Endothelial cell of umbilical vein (primary cell): Measurements from ENCODE around the gene BLZF1. TPM values are rescaled to one million over a fixed set of nuclear protein-coding genes. Genes with fewer than 3 reads are reported as not detected.

Source experiments
- BruUV-seq: library from RNA; stranded (reverse); fragments of 400-500 nt; replicated peaks from 2 replicates; lab custom pipeline; 2021; lab: Mats Ljungman, UMichigan
- CTCF ChIA-PET: fragments of 300-600, 350-600 bp; sonication (Branson Sonifier 250); formaldehyde crosslinking; loops from one replicate; lab custom pipeline; 2021; ENCODE audit warnings: antibody characterized with exemption, inconsistent platforms; lab: Charles Lee
- POLR2A ChIA-PET: fragments of 300-600, 350-600 bp; sonication (Branson Sonifier 250); formaldehyde crosslinking; loops from one replicate; lab custom pipeline; 2021; ENCODE audit warnings: antibody characterized with exemption, inconsistent platforms; lab: Charles Lee
- DNase-seq: peaks from one replicate; pipeline ENCODE4 v3.0.0-alpha.2; 2011; ENCODE audit warnings: low read depth, low spot score
- FAIRE-seq: peaks from 2 replicates; lab custom pipeline; 2011; peaks lifted over from hg19 to GRCh38; lab: Jason Lieb, UNC
- H2AFZ ChIP-seq: 2 replicates; pipeline ENCODE4 v1.6.0; 2012; ENCODE audit warnings: low read depth, low read length, control low read depth, inconsistent platforms
- H3K27ac ChIP-seq: 2 replicates; pipeline ENCODE4 v1.5.1; 2011; ENCODE audit warnings: low read depth, mild to moderate bottlenecking, control low read depth, low read length, moderate library complexity; ENCODE audit not compliant: insufficient read depth
- H3K27me3 ChIP-seq, 2 experiments: 2 replicates each; pipeline versions ENCODE4 v1.6.0 to v1.6.1; 2011; ENCODE audit warnings: low read length in 2 of 2, mixed read lengths in 1 of 2; ENCODE audit not compliant: control insufficient read depth in 2 of 2, insufficient read depth in 2 of 2
- H3K36me3 ChIP-seq, 2 experiments: 2 replicates in 1 of 2; 3 replicates in 1 of 2; pipeline ENCODE4 v1.5.1; 2011; ENCODE audit warnings: low read length in 2 of 2, mild to moderate bottlenecking in 1 of 2, moderate library complexity in 1 of 2; ENCODE audit not compliant: control insufficient read depth in 2 of 2, insufficient read depth in 2 of 2; ENCODE audit errors: extremely low read depth in 1 of 2
- H3K4me1 ChIP-seq: 3 replicates; pipeline ENCODE4 v1.5.1; 2011; ENCODE audit warnings: mild to moderate bottlenecking, low read length; ENCODE audit not compliant: control insufficient read depth, insufficient read depth; ENCODE audit errors: extremely low read depth
- H3K4me2 ChIP-seq: 2 replicates; pipeline ENCODE4 v1.6.1; 2011; ENCODE audit warnings: low read length, control low read depth, mixed read lengths; ENCODE audit not compliant: insufficient read depth
- H3K4me3 ChIP-seq, 3 experiments: fragments of 200-600 bp in 1 of 3; sonication (generic), shearing (Covaris generic) in 1 of 3; replicated peaks in 1 of 3; 2 replicates each; pipeline ENCODE4 v1.5.1; 2011 to 2016; ENCODE audit warnings: control low read depth in 3 of 3, low read length in 3 of 3, mild to moderate bottlenecking in 2 of 3, inconsistent platforms in 1 of 3, low read depth in 1 of 3, moderate library complexity in 1 of 3; ENCODE audit not compliant: insufficient read depth in 1 of 3
- H3K79me2 ChIP-seq: 2 replicates; pipeline ENCODE4 v1.6.0; 2012; ENCODE audit warnings: low read length, inconsistent platforms; ENCODE audit not compliant: control insufficient read depth, insufficient read depth
- H3K9ac ChIP-seq: replicated peaks from 2 replicates; pipeline ENCODE3; 2011; ENCODE audit warnings: low read length, control low read depth; ENCODE audit not compliant: insufficient read depth; ENCODE audit errors: extremely low read depth
- H3K9me1 ChIP-seq: replicated peaks from 3 replicates; pipeline ENCODE4 v1.6.0; 2011; ENCODE audit warnings: mild to moderate bottlenecking, low read length; ENCODE audit not compliant: control insufficient read depth, insufficient read depth; ENCODE audit errors: extremely low read depth
- H3K9me3 ChIP-seq: replicated peaks from 2 replicates; pipeline ENCODE4 v1.5.1; 2012; ENCODE audit warnings: low read length, inconsistent platforms; ENCODE audit not compliant: control insufficient read depth, insufficient read depth
- H4K20me1 ChIP-seq: replicated peaks from 2 replicates; pipeline ENCODE3; 2011; ENCODE audit warnings: mild to moderate bottlenecking, low read length; ENCODE audit not compliant: control insufficient read depth, insufficient read depth; ENCODE audit errors: extremely low read depth
- EZH2 ChIP-seq: IDR thresholded peaks from 2 replicates; pipeline ENCODE4 v1.6.1; 2012; ENCODE audit warnings: borderline replicate concordance, low read depth, mild to moderate bottlenecking, moderate library complexity, low read length, inconsistent platforms; ENCODE audit not compliant: severe bottlenecking
- FOS ChIP-seq: IDR thresholded peaks from 2 replicates; pipeline ENCODE4 v1.6.1; 2011; ENCODE audit warnings: mild to moderate bottlenecking, low read length, moderate library complexity, borderline replicate concordance; ENCODE audit not compliant: insufficient read depth
- GATA2 ChIP-seq: IDR thresholded peaks from 2 replicates; pipeline ENCODE4 v1.7.0; 2011; ENCODE audit warnings: low read depth, mild to moderate bottlenecking, moderate library complexity, mixed read lengths, low read length; ENCODE audit not compliant: insufficient read length, insufficient read depth
- JUN ChIP-seq: IDR thresholded peaks from 2 replicates; pipeline ENCODE4 v1.6.1; 2011; ENCODE audit warnings: borderline replicate concordance, low read depth; ENCODE audit not compliant: insufficient read length, insufficient read depth
- MYC ChIP-seq: IDR thresholded peaks from one replicate; pipeline ENCODE4 v1.6.1; 2011; ENCODE audit warnings: mild to moderate bottlenecking, low read depth, low read length
- POLR2A ChIP-seq: IDR thresholded peaks from 2 replicates; pipeline ENCODE4 v1.6.1; 2012; ENCODE audit warnings: low read depth, mild to moderate bottlenecking, control low read depth, low read length
- POLR2AphosphoS5 ChIP-seq: IDR thresholded peaks from 2 replicates; pipeline ENCODE4 v1.6.1; 2012; ENCODE audit warnings: low read depth, mild to moderate bottlenecking, control low read depth, low read length, moderate library complexity; ENCODE audit not compliant: insufficient read depth
- dilution Hi-C: fragments of 300-500 bp; cut with MboI; formaldehyde crosslinking; loops from one replicate; pipeline ENCODE4 v1.15.0; 2019; ENCODE audit warnings: low sequenced_read_pairs; ENCODE audit not compliant: extremely low pct_ligation_motif_present
- intact Hi-C: fragments of 100-400 bp; cut with micrococcal nuclease; formaldehyde crosslinking; loops from one replicate; pipeline ENCODE4 v1.10.0; 2022
- polyA plus RNA-seq, 4 experiments: library from polyadenylated mRNA; depleted of rRNA in 3 of 4; stranded (reverse) in 3 of 4; unstranded in 1 of 4; fragments of >200 nt; gene quantifications; 2 replicates each; pipeline versions ENCODE4 v1.2.1 to v1.2.3, GENCODE V29; 2011 to 2012; ENCODE audit warnings: missing spikeins in 1 of 4
- total RNA-seq: library from RNA; stranded (reverse); gene quantifications from 2 replicates; pipeline ENCODE4 v1.2.3, GENCODE V29; 2021
- TF ChIP-seq, protein P1 (sequence below): IDR thresholded peaks from 2 replicates; pipeline ENCODE4 v1.6.1; 2011; ENCODE audit not compliant: insufficient read depth, insufficient read length
- TF ChIP-seq, protein P2 (sequence below), 2 donors: IDR thresholded peaks; 1 replicate in 1 of 2; 2 replicates in 1 of 2; pipeline ENCODE4 v1.5.1; 2011; ENCODE audit warnings: low read length in 2 of 2, mild to moderate bottlenecking in 2 of 2, moderate library complexity in 2 of 2, control low read depth in 1 of 2, inconsistent platforms in 1 of 2, low read depth in 1 of 2; ENCODE audit not compliant: insufficient read depth in 1 of 2; ENCODE audit errors: extremely low read depth in 1 of 2

Gene BLZF1
- total and polyA plus RNA-seq, 2 donors (not counting 3 experiments of a cell fraction or from before 2014, with no cell fraction given), result 4.4 to 19.7 TPM

DNA sequence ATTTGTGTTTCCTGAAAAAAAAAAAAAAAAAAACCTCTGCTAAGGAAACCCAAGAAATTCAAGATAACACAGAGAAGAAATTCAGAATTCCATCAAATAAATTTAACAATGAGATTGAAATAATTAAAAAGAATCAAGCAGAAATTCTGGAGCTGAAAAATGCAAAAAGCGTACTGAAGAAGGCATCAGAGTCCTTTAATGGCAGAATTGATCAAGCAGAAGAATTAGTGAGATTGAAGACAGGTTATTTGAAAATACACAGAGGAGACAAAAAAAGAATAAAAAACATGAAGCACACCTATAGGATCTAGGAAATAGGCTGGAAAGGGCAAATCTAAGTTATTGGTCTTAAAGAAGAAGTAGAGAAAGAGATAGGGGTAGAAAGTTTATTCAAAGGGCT, 38.6 kb upstream of the BLZF1 start:
- Histone ChIP-seq H3K4me3 (no peak overlapping the region), H3K36me3 (no peaks in the 10 kb centered on the region), H3K27ac (no peak overlapping the region), H3K79me2 (peaks cover 7% of the 10 kb centered on the region), H3K9ac (no peak overlapping the region), H2AFZ (no peak overlapping the region), H4K20me1 (no peaks in the 10 kb centered on the region), H3K9me3 (no peaks in the 10 kb centered on the region), H3K4me2 (no peak overlapping the region), H3K27me3 (no peaks in the 10 kb centered on the region), H3K9me1 (no peaks in the 10 kb centered on the region), H3K4me1 (peaks cover 17% of the 10 kb centered on the region)
- DNase-seq (no peak), FAIRE-seq (no peak)
- no TSS peak for BruUV-seq
- intact Hi-C loops, result loop anchor here (5.0 kb wide), 1 partner anchor 222 kb away; the partner anchor contains the start of gene ATP1B1
- ChIA-PET POLR2A (no interaction called here), CTCF (interaction anchor here (0.8 kb wide), 1 partner anchor 31 kb away, joined by 3 read pairs; no protein-coding TSS in a partner anchor)
- dilution Hi-C loops, result no loop called here
- TF ChIP-seq JUN (no peak), POLR2AphosphoS5 (no peak), MYC (no peak), FOS (no peak), POLR2A (no peak), EZH2 (no peak), GATA2 (no peak)
- TF ChIP-seq, protein P1, sequence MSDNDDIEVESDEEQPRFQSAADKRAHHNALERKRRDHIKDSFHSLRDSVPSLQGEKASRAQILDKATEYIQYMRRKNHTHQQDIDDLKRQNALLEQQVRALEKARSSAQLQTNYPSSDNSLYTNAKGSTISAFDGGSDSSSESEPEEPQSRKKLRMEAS, result no peak
- TF ChIP-seq, protein P2, sequence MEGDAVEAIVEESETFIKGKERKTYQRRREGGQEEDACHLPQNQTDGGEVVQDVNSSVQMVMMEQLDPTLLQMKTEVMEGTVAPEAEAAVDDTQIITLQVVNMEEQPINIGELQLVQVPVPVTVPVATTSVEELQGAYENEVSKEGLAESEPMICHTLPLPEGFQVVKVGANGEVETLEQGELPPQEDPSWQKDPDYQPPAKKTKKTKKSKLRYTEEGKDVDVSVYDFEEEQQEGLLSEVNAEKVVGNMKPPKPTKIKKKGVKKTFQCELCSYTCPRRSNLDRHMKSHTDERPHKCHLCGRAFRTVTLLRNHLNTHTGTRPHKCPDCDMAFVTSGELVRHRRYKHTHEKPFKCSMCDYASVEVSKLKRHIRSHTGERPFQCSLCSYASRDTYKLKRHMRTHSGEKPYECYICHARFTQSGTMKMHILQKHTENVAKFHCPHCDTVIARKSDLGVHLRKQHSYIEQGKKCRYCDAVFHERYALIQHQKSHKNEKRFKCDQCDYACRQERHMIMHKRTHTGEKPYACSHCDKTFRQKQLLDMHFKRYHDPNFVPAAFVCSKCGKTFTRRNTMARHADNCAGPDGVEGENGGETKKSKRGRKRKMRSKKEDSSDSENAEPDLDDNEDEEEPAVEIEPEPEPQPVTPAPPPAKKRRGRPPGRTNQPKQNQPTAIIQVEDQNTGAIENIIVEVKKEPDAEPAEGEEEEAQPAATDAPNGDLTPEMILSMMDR (IDR thresholded peaks at IDR 0.05; ENCODE audit: extremely low read depth in 1 of 2, insufficient read depth in 1 of 2, low read depth in 1 of 2, low read length in 2 of 2), result no peak
